ENCODE results near the gene PLA2G4C.

- TF ChIP-seq EGR1 (IDR thresholded peaks at IDR 0.05) (no peak), MAX (IDR thresholded peaks at IDR 0.05) (no peak), REST (IDR thresholded peaks at IDR 0.05; ENCODE audit: low read depth) (no peak), YY1 (IDR thresholded peaks at IDR 0.05; ENCODE audit: low read depth) (no peak), EP300 (IDR thresholded peaks at IDR 0.05; ENCODE audit: borderline replicate concordance) (no peak), TAF1 (IDR thresholded peaks at IDR 0.05; ENCODE audit: low read depth) (no peak), RAD21 (IDR thresholded peaks at IDR 0.05; ENCODE audit: low read depth) (no peak), TEAD4 (IDR thresholded peaks at IDR 0.05) (no peak), CEBPB (IDR thresholded peaks at IDR 0.05) (no peak), TCF12 (IDR thresholded peaks at IDR 0.05; ENCODE audit: low read depth) (no peak), USF1 (IDR thresholded peaks at IDR 0.05) (no peak)
These were observed 66.1 kb downstream of the PLA2G4C start for GRCh38 chr19:48044561-48044960.
